GM20431 (cell line): ENCODE results near the gene WLS.
"Not testable (repeated sequence)": the region's sequence is repeated elsewhere in the genome, so short reads cannot be mapped to it uniquely, and the experiment has no call there.

ENCODE experiments used
- in situ Hi-C: fragments of 300-500 bp; cut with MseI, MboI; formaldehyde crosslinking; loops from one replicate; pipeline ENCODE4 v1.15.0; 2020; ENCODE audit warnings: low sequenced_read_pairs; ENCODE audit not compliant: unreplicated experiment

WLS gene

DNA sequence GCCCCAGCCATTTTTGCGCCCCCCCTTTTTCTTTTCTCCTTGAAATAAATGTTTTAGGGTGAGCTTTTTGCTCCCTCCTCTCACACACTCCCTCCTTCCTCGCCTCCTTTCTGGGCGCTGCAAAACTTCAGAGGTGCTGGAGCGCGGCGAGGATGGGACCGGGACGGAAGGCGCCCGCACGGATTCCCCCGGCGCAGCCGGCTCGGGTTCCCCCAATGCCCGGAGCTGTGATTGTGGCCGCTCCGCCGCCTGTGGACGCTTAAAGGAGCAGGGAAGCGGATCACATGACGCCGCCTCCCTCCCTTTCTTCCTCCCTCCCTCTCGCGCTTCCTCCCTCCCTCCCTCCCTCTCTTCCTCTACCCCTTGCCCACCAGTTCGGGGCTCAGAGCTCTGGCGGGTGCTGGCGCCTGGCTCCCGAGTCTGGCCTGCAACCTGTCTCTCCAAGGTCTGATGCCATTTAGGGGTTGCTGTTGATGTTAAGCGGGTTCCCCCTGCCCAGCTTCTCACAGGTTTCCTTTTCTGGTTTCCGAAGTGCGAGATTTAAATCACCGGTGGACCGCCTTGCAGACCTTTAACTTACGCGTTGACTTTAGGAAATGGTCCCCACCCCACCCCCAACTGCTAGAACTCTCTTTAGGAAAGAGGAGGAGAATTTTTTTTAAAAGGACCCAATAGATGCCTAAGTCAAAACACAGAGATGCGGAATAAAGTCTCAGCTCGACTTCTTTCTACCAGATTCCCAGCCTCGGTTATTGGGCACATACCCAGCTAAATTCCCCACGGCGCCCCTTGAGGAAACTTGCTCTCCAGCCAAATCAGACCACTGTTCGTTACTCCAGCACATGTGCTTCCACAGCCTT, at the start of gene WLS:
Gene WLS (minus strand): TSS at position 235 of the 860 bp plus-strand sequence. CDS start 224 bp downstream, at position 11.
- in situ Hi-C loops = no loop called here

DNA sequence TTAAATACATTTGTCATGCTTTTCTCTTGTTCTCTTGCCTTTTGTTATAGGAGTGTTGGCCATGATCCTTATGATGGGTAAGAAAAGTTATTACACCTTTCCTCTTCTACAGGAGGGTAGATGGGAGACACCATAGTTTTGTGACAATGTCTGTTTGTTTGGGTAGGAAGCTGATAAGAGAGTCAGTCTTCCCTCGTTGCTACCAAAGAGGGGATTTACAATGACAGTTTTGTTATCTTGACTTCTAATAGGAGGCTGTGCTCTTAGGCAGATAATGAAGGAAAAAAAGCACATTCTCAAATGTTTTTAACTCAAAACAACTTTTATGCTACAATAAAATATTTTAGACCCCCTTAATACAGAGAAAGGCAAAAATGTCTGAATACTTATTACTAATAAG, 48.0 kb upstream of the WLS start:
- in situ Hi-C loops = no loop called here

DNA sequence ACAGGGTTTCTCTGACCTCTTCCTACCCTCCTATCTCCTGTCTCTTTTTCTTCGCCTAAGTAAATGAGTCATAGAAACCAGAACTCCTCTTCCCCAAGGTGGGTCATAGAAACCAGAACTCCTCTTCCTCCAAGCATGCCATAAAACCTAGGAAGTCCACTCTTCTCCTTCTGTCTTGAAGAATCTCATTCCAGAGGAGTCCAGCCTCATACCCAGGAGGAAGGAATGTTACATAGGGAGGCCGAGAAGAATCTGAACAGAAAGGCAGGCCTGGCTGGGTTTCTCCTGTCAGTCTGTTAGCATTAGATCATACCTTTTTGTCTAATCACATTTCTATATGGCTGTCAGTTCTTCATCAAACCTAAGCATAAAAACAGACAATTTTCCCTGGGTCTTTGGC, 47.5 kb upstream of the WLS start:
- in situ Hi-C loops = no loop called here

DNA sequence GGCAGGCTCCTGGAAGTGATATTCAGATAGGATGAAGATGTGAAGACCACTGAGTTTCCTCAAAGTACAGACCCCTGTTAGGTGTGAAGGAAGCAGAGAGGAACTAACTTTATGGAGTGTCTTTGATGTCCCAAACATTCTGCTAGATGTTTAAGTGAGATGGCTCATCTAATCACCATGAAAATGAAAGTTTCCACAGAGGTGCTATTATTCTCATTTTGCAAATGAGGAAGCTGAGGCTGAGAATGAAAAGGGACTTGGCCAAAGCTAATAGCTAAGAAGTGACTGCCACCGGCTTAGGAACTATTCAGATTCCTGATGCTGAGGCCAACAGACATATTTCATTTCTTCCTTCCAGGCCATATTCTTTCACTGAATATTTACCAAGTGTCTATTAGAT, 45.9 kb upstream of the WLS start:
- in situ Hi-C loops = no loop called here

DNA sequence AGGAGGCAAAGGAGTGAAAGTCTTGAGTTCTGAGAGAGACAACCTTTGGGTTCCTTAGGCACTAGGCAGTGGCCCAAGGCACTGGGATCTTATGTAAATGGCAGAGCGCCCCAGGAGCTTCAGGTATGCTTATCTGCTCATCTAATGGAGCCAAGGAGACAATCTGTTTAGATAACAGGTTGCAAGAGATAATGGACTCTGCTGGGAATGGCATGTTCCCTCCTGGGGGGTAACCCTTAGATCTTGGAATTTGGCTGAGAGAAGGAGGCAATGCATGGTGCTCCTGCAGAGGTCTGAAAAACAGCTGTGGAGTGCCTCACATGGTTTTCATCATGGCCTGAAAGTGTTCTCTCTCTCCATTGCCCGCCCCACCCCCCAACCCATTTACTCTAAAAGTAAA, 44.1 kb upstream of the WLS start:
- in situ Hi-C loops = no loop called here

DNA sequence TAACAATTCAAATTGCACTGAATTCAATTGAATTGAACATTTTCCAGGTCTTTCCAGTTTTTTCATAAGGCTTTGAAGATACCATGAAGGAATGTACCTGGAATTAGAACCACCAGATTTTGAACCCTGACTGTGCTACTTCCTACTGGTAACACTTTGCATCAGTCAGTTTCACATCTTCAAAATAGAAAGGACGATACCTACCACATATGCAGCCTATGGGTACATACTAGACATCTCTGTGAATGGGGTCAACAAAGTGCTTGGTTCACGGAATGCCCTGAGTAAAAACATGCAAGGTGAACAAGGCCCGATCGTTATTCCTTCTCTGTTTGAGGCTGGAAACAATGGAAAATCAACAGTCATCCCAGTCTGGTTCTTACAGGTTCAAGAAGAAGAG, 41.2 kb upstream of the WLS start:
- in situ Hi-C loops = no loop called here

DNA sequence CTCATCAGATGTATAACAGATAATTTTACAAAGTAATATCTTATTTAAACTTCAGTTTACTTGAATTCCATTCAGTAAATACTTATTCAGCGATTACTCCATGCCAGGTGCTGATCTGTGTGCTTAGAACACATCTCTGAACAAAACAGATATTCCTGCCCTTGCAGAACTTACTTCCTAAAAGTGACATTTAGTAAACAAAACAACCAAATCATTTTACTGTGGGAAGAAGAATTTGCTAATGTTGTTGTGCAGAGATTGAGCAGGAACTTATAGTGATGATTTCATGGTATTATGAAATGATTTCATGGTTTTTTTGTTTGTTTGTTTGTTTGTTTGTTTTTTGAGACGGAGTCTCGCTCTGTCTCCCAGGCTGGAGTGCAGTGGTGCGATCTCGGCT, 39.3 kb upstream of the WLS start:
- in situ Hi-C loops = no loop called here

DNA sequence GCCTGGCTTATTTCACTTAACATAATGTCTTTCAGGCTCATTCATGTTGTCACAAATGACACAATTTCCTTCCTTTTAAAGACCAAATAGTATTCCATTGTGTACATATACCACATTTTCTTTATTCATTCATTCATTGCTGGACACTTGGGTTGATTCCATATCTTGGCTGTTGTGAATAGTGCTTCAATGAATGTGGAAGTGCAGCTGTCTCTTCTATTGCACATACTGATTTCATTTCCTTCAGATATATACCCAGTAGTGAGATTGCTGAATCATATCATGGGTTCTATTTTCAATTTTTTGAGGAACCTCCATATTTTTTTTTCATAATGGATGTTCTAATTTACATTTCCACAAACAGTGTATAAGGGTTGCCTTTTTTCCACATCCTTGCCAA, 38.6 kb upstream of the WLS start:
- in situ Hi-C loops = no loop called here

DNA sequence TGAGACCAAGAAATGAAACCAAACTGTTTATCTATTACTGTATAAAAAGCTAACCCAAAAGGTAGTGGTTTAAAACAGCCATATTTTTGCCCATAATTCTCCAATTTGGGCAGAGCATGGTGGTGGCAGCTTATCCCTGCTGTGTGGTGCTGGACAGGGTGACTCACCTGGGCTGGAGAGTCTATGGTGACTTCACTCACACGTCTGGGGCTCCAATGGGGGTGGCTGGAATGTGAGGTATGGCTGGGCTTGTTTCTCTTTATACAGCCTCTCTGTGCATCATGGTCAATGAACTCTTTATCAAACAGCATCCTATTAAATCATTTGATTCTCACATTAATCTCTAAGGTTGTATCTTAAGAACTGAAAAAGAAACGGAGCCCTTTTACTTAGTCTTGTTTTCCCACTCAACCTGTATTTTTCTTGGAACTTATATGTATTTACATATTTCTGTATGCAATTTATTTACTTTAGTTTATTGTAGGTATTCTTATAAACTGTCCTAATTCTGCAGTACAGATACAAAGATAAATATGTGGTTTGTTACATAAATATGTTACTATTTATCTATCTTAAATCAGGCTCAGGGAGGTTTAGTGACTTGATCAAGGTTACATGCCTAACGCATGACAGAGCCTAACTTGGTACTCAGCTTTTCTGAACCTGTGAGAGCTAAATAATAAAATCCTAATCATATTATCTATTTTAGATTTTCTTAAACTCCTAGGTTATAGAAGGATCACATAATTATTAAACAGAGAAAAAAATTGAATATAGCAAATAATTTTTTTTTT, 37.5 kb upstream of the WLS start:
- in situ Hi-C loops = no loop called here

DNA sequence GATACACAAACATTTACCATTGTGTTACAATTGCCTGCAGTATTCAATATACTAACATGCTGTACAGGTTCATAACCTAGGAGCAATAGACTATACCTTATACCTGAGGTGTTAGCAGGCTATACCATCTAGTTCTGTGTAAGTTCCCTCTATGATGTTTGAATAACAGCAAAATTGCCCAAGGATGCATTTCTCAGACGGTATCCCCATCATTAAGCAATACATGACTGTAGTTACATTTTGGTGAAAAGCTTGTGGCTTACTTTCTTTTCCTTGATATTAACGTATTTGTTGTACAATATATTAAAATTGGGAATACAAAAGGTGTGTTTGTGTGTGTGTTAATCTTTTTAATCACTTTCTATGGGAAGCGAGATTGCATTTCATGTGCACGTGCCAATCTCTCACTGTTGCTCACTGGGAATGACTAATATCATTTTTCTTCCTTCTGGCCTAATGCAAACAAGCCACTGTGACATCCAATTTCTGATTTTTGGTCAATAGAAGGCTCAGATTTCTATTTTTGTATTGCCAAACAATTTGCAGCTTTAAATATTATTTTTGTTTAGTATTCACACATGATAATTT, 36.7 kb upstream of the WLS start:
- in situ Hi-C loops = no loop called here

DNA sequence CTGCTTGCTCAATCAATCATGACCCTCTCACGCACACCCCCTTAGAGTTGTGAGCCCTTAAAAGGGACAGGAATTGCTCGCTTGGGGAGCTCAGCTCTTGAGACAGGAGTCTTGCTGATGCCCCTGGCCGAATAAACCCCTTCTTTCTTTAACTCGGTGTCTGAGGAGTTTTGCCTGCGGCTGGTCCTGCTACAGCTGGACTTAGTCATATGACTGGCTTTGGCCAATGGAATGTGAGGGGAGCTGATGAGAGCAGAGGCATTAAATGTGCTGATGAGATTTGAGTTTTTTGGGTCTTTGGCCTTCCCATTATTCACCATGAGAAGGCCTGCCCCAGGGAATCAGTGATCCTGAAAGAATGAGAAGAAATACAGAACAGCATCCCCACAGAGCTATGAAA, 24.5 kb upstream of the WLS start:
- in situ Hi-C loops = not testable (repeated sequence)

DNA sequence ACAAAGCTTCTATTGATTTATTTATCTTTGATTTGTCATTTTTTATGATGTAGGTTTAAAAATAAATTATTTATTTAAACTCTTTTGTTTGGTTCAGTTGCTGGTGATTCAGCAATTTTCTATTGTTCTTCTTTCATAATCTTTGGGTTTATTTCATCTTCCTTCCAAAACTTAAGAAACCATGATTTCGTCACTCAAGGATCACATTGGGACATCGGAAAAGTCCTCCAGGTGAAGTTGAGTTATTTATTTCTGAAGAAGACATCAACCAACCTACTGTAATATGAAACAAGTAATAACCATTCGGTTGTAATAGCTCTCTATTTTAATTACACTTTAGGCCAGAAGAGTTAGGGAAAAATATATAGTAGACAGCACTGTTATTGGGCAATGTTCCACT, 23.0 kb upstream of the WLS start:
- in situ Hi-C loops = no loop called here

DNA sequence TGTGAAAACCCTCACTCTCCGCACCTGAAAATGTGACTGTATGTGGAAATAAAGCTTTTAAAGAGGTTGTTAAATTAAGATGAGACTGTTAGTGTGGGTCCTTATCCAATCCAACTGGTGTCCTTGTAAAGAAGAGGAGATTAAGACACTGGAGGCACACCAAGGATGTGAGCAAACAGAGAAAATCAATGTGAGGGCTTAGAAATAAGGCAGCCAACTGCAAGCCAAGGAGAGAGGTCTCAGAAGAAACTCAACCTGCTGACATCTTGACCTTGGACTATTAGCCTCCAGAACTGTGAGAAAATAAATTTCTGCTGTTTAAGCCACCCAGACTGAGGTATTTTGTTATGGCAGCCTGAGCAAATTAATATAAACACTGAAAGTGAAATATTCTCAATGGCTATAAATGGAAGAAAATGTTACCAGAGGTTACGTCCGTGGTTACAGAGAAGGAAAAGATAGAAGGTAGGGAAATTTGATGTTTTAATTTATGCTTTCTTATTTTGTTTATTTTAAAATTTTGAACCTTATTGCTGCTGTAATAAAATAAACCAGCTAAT, 22.4 kb upstream of the WLS start:
- in situ Hi-C loops = no loop called here

DNA sequence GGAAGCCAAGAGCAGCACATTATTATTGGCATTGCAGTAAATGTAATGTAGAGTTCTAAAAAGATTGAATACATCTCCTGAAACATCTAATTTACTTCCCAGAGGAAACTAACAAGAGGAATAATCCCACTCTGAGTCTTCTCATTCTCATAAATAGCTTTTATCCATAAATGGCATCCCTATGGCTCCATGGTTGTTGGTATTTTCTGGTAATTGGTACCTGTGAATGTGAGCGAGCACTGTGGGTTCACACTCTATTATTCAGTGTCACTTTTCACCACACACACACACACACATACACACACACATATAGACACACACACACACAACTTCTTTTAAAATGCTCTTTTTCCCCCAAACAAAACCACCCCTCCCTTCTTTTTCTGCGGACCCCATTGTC, 4.7 kb upstream of the WLS start:
- in situ Hi-C loops = no loop called here

DNA sequence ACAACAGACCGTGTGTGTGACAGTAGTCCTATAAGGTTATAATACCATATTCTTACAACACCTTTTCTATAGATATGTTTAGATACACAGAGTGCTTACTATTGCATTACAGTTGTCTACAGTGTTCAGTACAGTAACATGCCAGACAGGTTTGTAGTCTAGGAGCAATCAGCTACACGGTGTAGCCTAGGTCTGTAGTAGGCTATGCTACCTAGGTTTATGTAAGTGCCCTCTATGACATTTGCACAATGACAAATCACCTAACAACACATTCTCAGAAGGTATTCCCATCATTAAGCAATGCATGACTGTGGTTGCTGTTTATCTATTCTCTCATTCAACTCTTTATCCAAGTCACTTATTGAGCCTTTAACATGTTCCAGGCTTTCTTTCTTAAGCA, 1.8 kb upstream of the WLS start:
- in situ Hi-C loops = no loop called here

DNA sequence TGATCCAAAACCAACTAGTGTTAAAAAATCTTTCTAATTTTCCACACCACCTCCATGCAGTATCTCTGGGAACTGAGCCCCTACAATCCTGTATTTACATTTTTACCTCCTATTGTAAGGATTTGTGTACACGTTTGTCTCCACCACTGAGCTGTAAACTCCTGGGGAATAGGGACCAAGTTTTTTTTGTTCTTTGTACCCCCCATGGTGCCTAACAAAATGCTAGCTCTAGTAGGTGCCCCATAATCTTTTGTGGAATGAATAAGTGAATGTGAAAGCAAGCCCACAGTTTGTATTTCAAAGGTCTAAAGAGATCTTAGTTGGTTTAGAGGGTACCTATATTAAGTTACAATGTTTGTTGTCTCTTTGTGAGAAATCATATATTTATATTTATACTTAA, 879 bp upstream of the WLS start:
- in situ Hi-C loops = no loop called here

DNA sequence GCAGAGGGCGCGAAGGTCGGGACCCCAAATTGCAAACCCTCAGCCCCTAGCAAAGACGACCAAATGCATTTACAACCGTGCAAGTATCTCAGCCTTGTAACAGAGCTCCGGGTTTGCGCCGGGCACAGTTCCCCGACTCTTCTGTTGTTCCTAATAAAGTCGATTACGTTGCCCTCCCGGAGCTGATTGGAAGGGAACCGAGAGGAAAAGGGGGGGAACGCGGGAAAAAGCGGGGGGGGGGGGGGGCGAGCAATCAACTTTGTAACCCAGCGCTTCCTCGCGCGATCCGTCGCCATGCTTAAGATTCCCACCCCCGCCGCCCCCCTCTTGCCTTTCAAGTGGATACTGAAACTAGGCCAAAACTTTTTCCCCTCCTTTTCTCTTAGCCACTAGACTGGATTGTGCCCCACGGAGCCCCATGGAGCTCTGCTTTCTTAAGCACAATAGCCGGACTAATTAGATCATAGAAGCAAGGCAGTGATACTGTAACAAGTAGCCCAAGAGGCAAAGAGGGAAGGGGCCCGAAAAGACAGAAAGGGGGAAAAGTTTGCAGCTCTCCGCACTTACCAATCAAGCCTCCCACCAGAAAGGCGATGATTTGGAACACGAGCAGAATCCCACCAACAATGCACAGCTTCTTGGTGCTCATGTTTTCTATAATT, 565 bp downstream of the WLS start:
- in situ Hi-C loops = no loop called here

DNA sequence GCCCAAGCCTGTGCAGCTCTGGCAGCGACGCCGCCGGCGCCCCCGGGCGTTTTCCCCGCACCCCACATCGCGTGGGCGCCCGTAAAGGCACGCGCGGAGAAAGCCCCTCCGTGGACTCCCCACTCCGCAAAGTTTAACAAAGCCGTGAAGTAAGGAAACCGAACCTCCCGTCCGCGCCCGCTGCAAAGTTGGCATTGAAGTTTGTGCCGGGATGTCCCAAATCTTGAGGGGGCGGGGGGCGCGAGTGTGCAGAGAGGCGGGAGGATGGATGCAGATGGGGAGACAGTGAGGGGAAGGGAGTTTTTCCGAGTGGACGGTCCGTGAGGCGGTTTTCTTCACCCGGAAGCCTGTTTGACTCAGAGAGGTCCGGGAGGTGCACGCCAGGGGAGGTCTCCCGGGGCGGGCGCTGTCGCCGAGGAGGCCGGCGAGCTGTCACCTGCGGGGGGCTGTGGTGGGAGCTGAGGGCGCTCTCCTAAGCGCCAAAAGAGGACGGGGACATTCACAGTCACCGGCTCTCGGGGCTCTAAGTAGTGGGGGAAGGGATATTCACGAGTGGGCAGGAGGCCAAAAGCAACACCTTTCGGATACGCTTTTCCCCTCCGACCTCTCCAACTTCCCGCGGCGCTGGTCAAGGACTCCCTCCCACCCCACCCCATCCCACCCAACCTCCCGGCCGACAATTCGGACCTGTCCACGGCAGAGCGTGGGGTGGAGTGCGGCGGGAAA, 1.3 kb downstream of the WLS start:
- in situ Hi-C loops = no loop called here

DNA sequence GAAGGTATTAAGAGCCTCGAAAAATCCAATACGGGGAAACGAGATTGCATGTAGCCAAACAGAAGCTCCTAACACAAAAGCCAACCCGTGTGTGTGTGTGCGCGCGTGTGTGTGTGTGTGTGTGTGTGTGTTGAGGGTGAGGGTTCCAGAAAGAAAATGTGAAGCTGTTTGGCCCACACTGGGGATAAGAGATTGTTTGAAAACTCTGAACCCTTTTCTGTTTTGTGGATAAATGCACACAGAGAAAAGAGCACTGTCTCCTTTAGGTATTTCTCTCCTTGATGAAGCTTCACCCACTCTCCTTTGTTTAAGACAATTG, 1.9 kb downstream of the WLS start:
- in situ Hi-C loops = no loop called here
